Neuronal stem cell (in vitro differentiated cells): ENCODE data around the gene RBFA.

Experiments used
- DNase-seq: peaks from one replicate; pipeline ENCODE4 v3.0.0-alpha.2; 2013; ENCODE audit warnings: low spot score
- H2AFZ ChIP-seq: one replicate; pipeline ENCODE4 v1.6.1; 2013; ENCODE audit warnings: mild to moderate bottlenecking, low read length, inconsistent platforms
- H2AK5ac ChIP-seq: 2 replicates; pipeline ENCODE4 v1.6.1; 2013; ENCODE audit warnings: low read depth, mild to moderate bottlenecking, inconsistent platforms, low read length, moderate library complexity, mixed read lengths
- H2BK120ac ChIP-seq: 2 replicates; pipeline ENCODE4 v1.6.1; 2013; ENCODE audit warnings: low read depth, mild to moderate bottlenecking, inconsistent platforms, low read length, moderate library complexity, mixed read lengths
- H2BK12ac ChIP-seq: one replicate; pipeline ENCODE4 v1.6.1; 2013; ENCODE audit warnings: low read length, inconsistent platforms
- H2BK15ac ChIP-seq: 2 replicates; pipeline ENCODE4 v1.6.1; 2013; ENCODE audit warnings: mild to moderate bottlenecking, low read length, inconsistent platforms, mixed read lengths
- H2BK5ac ChIP-seq: one replicate; pipeline ENCODE4 v1.6.1; 2013; ENCODE audit warnings: inconsistent platforms, mild to moderate bottlenecking, low read length, moderate library complexity
- H3K14ac ChIP-seq: one replicate; pipeline ENCODE4 v1.6.1; 2013; ENCODE audit warnings: low read length, inconsistent platforms
- H3K18ac ChIP-seq: 2 replicates; pipeline ENCODE4 v1.6.1; 2013; ENCODE audit warnings: low read length, inconsistent platforms
- H3K23ac ChIP-seq: 2 replicates; pipeline ENCODE4 v1.6.1; 2013; ENCODE audit warnings: low read depth, mild to moderate bottlenecking, mixed read lengths, low read length, inconsistent platforms; ENCODE audit not compliant: poor library complexity
- H3K27ac ChIP-seq: replicated peaks from 3 replicates; pipeline ENCODE4 v1.5.1; 2013; ENCODE audit warnings: low read length, inconsistent platforms
- H3K27me3 ChIP-seq, 3 experiments: 2 replicates each; pipeline ENCODE4 v1.6.1; 2013; ENCODE audit warnings: low read length in 3 of 3, mild to moderate bottlenecking in 2 of 3, inconsistent platforms in 1 of 3, low read depth in 1 of 3, mixed read lengths in 1 of 3, moderate library complexity in 1 of 3; ENCODE audit not compliant: control insufficient read depth in 3 of 3, insufficient read depth in 3 of 3
- H3K36me3 ChIP-seq, 2 donors: replicated peaks in 1 of 2; 2 replicates each; pipeline ENCODE4 v1.6.1; 2013; ENCODE audit warnings: low read length in 2 of 2; ENCODE audit not compliant: control insufficient read depth in 2 of 2, insufficient read depth in 2 of 2
- H3K4ac ChIP-seq: 2 replicates; pipeline ENCODE4 v1.6.1; 2013; ENCODE audit warnings: inconsistent platforms, mild to moderate bottlenecking, low read length, moderate library complexity
- H3K4me1 ChIP-seq, 2 donors: 1 replicate in 1 of 2; 2 replicates in 1 of 2; pipeline ENCODE4 v1.6.1; 2013; ENCODE audit warnings: low read length in 2 of 2, low read depth in 1 of 2; ENCODE audit not compliant: control insufficient read depth in 2 of 2, insufficient read depth in 1 of 2
- H3K4me2 ChIP-seq: one replicate; pipeline ENCODE4 v1.6.1; 2013; ENCODE audit warnings: mild to moderate bottlenecking, low read length, inconsistent platforms; ENCODE audit not compliant: insufficient read depth, poor library complexity, severe bottlenecking
- H3K4me3 ChIP-seq, 2 donors: 2 replicates each; pipeline ENCODE4 v1.5.1; 2013; ENCODE audit warnings: low read length in 2 of 2, mild to moderate bottlenecking in 2 of 2, inconsistent platforms in 1 of 2, moderate library complexity in 1 of 2
- H3K79me1 ChIP-seq: one replicate; pipeline ENCODE4 v1.6.1; 2013; ENCODE audit warnings: low read depth, mild to moderate bottlenecking, inconsistent platforms, low read length, moderate library complexity
- H3K9ac ChIP-seq: one replicate; pipeline ENCODE4 v1.6.1; 2013; ENCODE audit warnings: mild to moderate bottlenecking, low read depth, low read length, inconsistent platforms; ENCODE audit not compliant: poor library complexity
- H3K9me3 ChIP-seq, 2 donors: replicated peaks in 1 of 2; 2 replicates each; pipeline versions ENCODE3 to v1.6.1; 2013; ENCODE audit warnings: low read length in 2 of 2, mild to moderate bottlenecking in 2 of 2, inconsistent platforms in 1 of 2, low read depth in 1 of 2, mixed read lengths in 1 of 2, moderate library complexity in 1 of 2; ENCODE audit not compliant: control insufficient read depth in 2 of 2, insufficient read depth in 1 of 2
- H4K8ac ChIP-seq: one replicate; pipeline ENCODE4 v1.6.1; 2013; ENCODE audit warnings: low read depth, mild to moderate bottlenecking, inconsistent platforms, low read length, moderate library complexity
- H4K91ac ChIP-seq: one replicate; pipeline ENCODE4 v1.6.1; 2013; ENCODE audit warnings: low read length, low read depth, mild to moderate bottlenecking, inconsistent platforms; ENCODE audit not compliant: poor library complexity
- WGBS, 2 donors: extraction: QIAGEN DNeasy Blood & Tissue Kit; methylation state at CpG; one replicate each; pipeline ENCODE4 v1.1.7; 2013; ENCODE audit warnings: missing lambda C conversion rate in 2 of 2, mixed read lengths in 1 of 2; ENCODE audit not compliant: insufficient read length in 2 of 2, insufficient replicate concordance in 1 of 2; ENCODE audit errors: extremely low coverage in 2 of 2; 5-methylcytosine and 5-hydroxymethylcytosine counted together

RBFA gene

GRCh38 chr18:79988071-79988450 is 46.2 kb upstream of the RBFA start:
- peak; percentile 46 for DNase-seq
- H3K4me2 ChIP-seq: peak overlapping the region; percentile 72
- H4K8ac ChIP-seq: peak overlapping the region; percentile 86
- peaks cover 9 to 37% of the 10 kb centered on the region in 2 donors for H3K36me3 ChIP-seq
- H2BK15ac ChIP-seq: no peak overlapping the region
- H3K9ac ChIP-seq: peak overlapping the region; percentile 98
- peak overlapping the region; percentile 91 for H3K14ac ChIP-seq
- no peaks in the 10 kb centered on the region for H3K9me3 ChIP-seq
- peak overlapping the region; percentile 96 for H3K18ac ChIP-seq
- peak overlapping the region; percentile 99 for H3K23ac ChIP-seq
- peaks cover 3 to 10% of the 10 kb centered on the region in 2 donors for H3K4me1 ChIP-seq
- no peak overlapping the region for H2AK5ac ChIP-seq
- H3K4me3 ChIP-seq: peak overlapping the region; percentile 98
- WGBS, 2 donors: no CpG with 5 or more reads among the region's 48 CpGs
- peak overlapping the region; percentile 68 for H2BK12ac ChIP-seq
- H4K91ac ChIP-seq: no peak overlapping the region
- H2AFZ ChIP-seq: peak overlapping the region; percentile 96
- H2BK5ac ChIP-seq: no peak overlapping the region
- H3K79me1 ChIP-seq: peaks cover 7% of the 10 kb centered on the region
- peak overlapping the region; percentile 79 for H3K4ac ChIP-seq
- H3K27ac ChIP-seq: peak overlapping the region; percentile 70
- peak overlapping the region; percentile 92 for H2BK120ac ChIP-seq
- no peaks in the 10 kb centered on the region for H3K27me3 ChIP-seq

DNA sequence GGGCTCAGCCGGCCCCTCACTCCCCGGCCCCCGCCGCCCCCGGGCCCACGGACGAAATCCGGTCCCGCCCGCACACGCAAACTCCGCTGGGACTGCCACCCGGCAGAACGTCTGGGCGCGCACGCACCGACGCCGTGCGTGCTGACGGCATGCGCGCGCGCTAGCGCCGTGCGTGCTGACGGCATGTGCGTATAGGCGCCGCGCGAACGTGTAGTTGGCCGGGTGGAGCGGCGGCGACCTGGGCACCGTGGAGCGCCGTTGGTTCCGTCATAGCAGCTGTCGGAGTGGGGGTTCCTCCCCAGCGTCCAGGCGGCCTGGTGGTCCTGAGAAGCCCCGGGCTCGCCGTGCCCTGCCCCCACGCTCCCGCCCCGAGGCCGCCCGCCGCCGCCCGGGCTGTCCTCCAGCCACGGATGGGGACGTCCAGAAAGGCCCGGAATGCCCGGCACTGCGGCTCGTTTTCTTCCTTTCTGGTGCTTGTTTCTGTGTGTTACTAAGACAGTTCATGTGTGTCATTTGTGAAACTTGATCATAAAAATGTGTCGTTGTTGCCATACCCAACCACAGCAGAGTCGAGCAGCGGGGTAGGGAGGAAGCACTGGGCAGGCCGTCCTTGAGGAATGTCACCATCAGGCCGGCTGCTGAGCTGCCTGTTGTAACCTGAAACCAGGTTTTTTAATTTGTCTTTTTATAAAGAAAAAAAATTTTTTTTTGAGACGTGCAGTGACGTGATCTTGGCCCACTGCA is 45.6 kb upstream of the RBFA start, which contains the start of gene TXNL4A:
TXNL4A (minus strand) TSS at position 113 of the 744 bp plus-strand sequence. CDS start 171 bp downstream, outside the sequence.
- H3K79me1 ChIP-seq: peaks cover 7% of the 10 kb centered on the region
- peaks cover 7 to 31% of the 10 kb centered on the region in 2 donors for H3K36me3 ChIP-seq
- H3K4ac ChIP-seq: peak within 1 kb of the TSS; percentile 79
- peak within 1 kb of the TSS; percentile 91 for H3K14ac ChIP-seq
- H3K23ac ChIP-seq: peak within 1 kb of the TSS; percentile 99
- peak within 1 kb of the TSS; percentile 96 for H2AFZ ChIP-seq
- peak within 1 kb of the TSS; percentile 86 for H4K8ac ChIP-seq
- H2AK5ac ChIP-seq: peak within 1 kb of the TSS; percentile 89
- peaks cover 3 to 10% of the 10 kb centered on the region in 2 donors for H3K4me1 ChIP-seq
- no peaks in the 10 kb centered on the region for H3K27me3 ChIP-seq
- no peaks in the 10 kb centered on the region for H3K9me3 ChIP-seq
- no peak within 1 kb of the TSS for H2BK15ac ChIP-seq
- no peak within 1 kb of the TSS for H4K91ac ChIP-seq
- peak within 1 kb of the TSS; percentile 70 for H3K27ac ChIP-seq
- peak within 1 kb of the TSS; percentile 98 for H3K9ac ChIP-seq
- WGBS, 2 donors: no CpG with 5 or more reads among the region's 71 CpGs
- peak within 1 kb of the TSS; percentile 98 for H3K4me3 ChIP-seq
- H2BK5ac ChIP-seq: no peak within 1 kb of the TSS
- H3K4me2 ChIP-seq: peak within 1 kb of the TSS; percentile 75
- peak within 1 kb of the TSS; percentile 68 for H2BK12ac ChIP-seq
- DNase-seq: peak; percentile 70
- peak within 1 kb of the TSS; percentile 92 for H2BK120ac ChIP-seq
- peak within 1 kb of the TSS; percentile 99 for H3K18ac ChIP-seq

GRCh38 chr18:79989195-79989497 is 45.1 kb upstream of the RBFA start:
- Histone ChIP-seq H3K23ac (no peak overlapping the region), H3K9ac (no peak overlapping the region), H3K18ac (no peak overlapping the region), H3K4me1 (peaks cover 3 to 10% of the 10 kb centered on the region in 2 donors), H2BK5ac (no peak overlapping the region), H3K4me2 (peak overlapping the region; percentile 75), H4K8ac (no peak overlapping the region), H2BK120ac (no peak overlapping the region), H4K91ac (no peak overlapping the region), H2AK5ac (peak overlapping the region; percentile 89), H3K36me3 (peaks cover 7 to 26% of the 10 kb centered on the region in 2 donors), H3K4me3 (peak overlapping the region in 1 of 2 donors; percentile 98), H3K14ac (no peak overlapping the region), H2AFZ (peak overlapping the region; percentile 96), H2BK15ac (no peak overlapping the region), H3K9me3 (no peaks in the 10 kb centered on the region), H3K27me3 (no peaks in the 10 kb centered on the region), H3K27ac (no peak overlapping the region), H3K79me1 (peaks cover 5% of the 10 kb centered on the region), H3K4ac (no peak overlapping the region), H2BK12ac (no peak overlapping the region)
- DNase-seq: no peak
- no CpG with 5 or more reads among the region's 14 CpGs for WGBS, 2 donors

DNA sequence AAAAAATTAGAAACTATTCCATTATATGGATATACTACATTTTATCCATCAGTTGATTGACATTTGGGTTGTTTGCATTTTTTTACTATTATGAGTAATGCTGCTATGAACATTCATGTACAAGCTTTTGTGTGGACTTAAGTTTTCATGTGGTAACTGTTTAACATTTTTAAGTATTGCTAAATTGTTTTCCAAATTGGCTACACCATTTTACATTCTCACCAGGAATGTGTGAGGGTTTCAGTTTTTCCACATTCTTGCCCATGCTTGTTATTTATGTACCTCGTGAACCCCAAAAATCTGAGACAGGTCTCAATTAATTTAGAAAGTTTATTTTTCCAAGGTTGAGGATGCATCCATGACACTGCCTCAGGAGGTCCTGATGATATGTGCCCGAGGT is 42.7 kb upstream of the RBFA start:
- no CpG with 5 or more reads among the region's 2 CpGs for WGBS, 2 donors
- no peak overlapping the region for H4K8ac ChIP-seq
- no peak overlapping the region for H2BK120ac ChIP-seq

More for the DNA sequence above, 42.7 kb upstream of the RBFA start:
- peaks cover 5% of the 10 kb centered on the region for H3K79me1 ChIP-seq
- peaks cover 3 to 9% of the 10 kb centered on the region in 2 donors for H3K4me1 ChIP-seq
- H3K18ac ChIP-seq: no peak overlapping the region
- peaks cover 2 to 3% of the 10 kb centered on the region in 2 donors for H3K36me3 ChIP-seq
- H3K23ac ChIP-seq: no peak overlapping the region
- DNase-seq: no peak
- no peak overlapping the region for H3K9ac ChIP-seq
- no peaks in the 10 kb centered on the region for H3K27me3 ChIP-seq
- H3K4me2 ChIP-seq: no peak overlapping the region
- H3K9me3 ChIP-seq: no peaks in the 10 kb centered on the region
- H3K27ac ChIP-seq: no peak overlapping the region
- no peak overlapping the region for H2BK15ac ChIP-seq
- no peak overlapping the region for H2BK5ac ChIP-seq
- no peak overlapping the region for H2AK5ac ChIP-seq
- H3K4me3 ChIP-seq: no peak overlapping the region
- H2AFZ ChIP-seq: no peak overlapping the region
- H2BK12ac ChIP-seq: no peak overlapping the region
- no peak overlapping the region for H3K14ac ChIP-seq
- no peak overlapping the region for H3K4ac ChIP-seq
- H4K91ac ChIP-seq: no peak overlapping the region
